Stomach (tissue), 4 donors: Measurements from ENCODE around the gene OTOS.

Source experiments
- POLR2A ChIP-seq, 4 donors: fragments of 450-650 bp; IDR thresholded peaks; one replicate each; pipeline ENCODE4 v1.6.1; 2016; ENCODE audit warnings: antibody characterized with exemption in 4 of 4, control low read depth in 2 of 4, mild to moderate bottlenecking in 1 of 4, moderate library complexity in 1 of 4
- TF ChIP-seq, protein P1 (sequence below), 7 experiments: fragments of 450-650 bp in 4 of 7; fragments of 200-600 bp in 3 of 7; sonication (generic) in 3 of 7; IDR thresholded peaks; one replicate each; pipeline ENCODE4 v1.5.1; 2016 to 2019; ENCODE audit warnings: antibody characterized with exemption in 7 of 7, control low read depth in 2 of 7, mild to moderate bottlenecking in 1 of 7

DNA sequence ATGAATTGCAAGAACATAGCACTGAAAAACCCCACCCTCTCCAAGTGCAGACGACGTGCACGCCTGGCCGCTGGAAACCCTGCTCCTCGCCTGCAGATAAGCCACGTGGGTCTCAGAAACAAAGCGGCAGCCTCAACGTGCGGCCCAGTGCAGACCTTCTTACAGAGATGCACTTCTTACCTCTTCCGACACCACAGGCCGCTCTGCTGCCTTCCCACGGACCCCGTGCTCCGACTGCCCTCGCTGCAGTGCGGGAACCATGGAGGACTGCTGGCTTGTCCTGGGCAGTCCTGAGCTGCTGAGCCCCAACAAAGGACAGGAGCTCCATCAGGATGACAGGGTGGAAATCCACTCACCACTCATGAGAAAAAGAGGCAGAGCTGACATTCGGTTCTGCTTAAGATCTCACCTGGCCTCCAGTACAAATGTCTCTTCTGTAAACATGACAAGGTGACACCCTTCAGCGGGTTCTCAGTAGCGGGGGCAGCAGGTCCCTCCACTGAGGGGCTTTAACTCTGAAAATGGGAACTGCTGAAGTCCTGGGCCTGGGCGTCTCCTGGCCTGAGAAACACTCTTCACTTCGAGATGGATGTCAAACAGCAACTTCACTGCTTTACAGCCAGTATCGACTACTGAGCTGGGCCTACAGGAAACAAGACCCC, 10.6 kb downstream of the OTOS start:
- TF ChIP-seq, protein P1, sequence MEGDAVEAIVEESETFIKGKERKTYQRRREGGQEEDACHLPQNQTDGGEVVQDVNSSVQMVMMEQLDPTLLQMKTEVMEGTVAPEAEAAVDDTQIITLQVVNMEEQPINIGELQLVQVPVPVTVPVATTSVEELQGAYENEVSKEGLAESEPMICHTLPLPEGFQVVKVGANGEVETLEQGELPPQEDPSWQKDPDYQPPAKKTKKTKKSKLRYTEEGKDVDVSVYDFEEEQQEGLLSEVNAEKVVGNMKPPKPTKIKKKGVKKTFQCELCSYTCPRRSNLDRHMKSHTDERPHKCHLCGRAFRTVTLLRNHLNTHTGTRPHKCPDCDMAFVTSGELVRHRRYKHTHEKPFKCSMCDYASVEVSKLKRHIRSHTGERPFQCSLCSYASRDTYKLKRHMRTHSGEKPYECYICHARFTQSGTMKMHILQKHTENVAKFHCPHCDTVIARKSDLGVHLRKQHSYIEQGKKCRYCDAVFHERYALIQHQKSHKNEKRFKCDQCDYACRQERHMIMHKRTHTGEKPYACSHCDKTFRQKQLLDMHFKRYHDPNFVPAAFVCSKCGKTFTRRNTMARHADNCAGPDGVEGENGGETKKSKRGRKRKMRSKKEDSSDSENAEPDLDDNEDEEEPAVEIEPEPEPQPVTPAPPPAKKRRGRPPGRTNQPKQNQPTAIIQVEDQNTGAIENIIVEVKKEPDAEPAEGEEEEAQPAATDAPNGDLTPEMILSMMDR (IDR thresholded peaks at IDR 0.05), result no peak
- no peak for TF ChIP-seq POLR2A (IDR thresholded peaks at IDR 0.05)
